ENCODE results near the gene FAM234B. TPM values are rescaled to one million over a fixed set of nuclear protein-coding genes. Genes with fewer than 3 reads are reported as not detected.

FAM234B gene
- total and polyA plus RNA-seq, 2 of the 8 experiments (the other 6 are each of a cell fraction or from before 2014, with no cell fraction given): 12.5 to 29.1 TPM

DNA sequence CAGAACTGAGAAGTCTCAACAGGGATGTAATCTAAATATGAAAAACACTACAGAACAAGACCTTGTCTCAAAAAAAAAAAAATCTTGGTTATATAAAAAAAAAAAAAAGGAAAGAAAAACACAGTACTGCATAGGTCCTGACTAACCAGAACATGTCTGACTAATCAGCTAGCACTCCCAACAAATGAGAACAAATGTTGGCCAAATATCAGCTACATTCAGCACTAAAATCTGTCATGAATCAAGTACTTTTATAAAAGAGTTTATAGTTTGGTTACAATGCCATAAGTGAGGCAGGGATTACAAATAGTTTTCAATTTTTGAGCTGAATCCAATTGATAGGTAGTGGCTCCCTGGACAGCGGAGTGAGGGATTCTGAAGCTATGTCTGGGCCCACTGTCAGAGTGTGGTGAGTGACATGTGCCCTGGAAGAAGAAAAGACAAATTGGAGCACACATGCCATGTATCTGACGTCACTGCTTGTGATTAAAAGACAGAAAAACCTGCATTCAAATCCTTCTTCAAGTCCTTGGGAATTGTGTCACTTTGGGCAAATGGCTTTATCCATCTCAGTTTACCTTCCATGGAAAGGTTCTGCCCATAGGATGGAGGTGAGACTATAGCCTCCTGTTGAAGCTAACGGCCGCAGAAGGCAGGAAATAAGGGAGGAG is 5.6 kb upstream of the FAM234B start:
- H2BK120ac ChIP-seq (replicated peaks; ENCODE audit: low read depth, low read length): no peak overlapping the region
- FAIRE-seq (no peak), DNase-seq (ENCODE audit: low read depth in 1 of 2, low spot score in 2 of 2) (no peak)
- no peaks in the 10 kb centered on the region for H3K79me1 ChIP-seq (ENCODE audit: low read depth, low read length)
- no peaks in the 10 kb centered on the region for H3K9me3 ChIP-seq (ENCODE audit: insufficient read depth in 2 of 2, low read depth in 1 of 2, low read length in 1 of 2)
- H4K20me1 ChIP-seq (replicated peaks in 1 of 2; ENCODE audit: control insufficient read depth in 1 of 2, insufficient read depth in 2 of 2, low read length in 2 of 2): no peaks in the 10 kb centered on the region
- no peak overlapping the region for H3K27ac ChIP-seq (ENCODE audit: low read depth, low read length)
- H3K9ac ChIP-seq (replicated peaks in 1 of 4; ENCODE audit: extremely low read depth in 1 of 4, low read depth in 3 of 4, low read length in 3 of 4): no peak overlapping the region
- H2AK5ac ChIP-seq (ENCODE audit: low read depth, low read length): no peak overlapping the region
- no peak overlapping the region for H3K23ac ChIP-seq (ENCODE audit: insufficient read length)
- POLR2A ChIA-PET (ENCODE audit: partially characterized antibody): no interaction called here
- H2BK20ac ChIP-seq (ENCODE audit: low read length): no peak overlapping the region
- H3K4me3 ChIP-seq (ENCODE audit: extremely low read depth in 1 of 4, insufficient read depth in 2 of 4, low read depth in 3 of 4, low read length in 4 of 4): no peak overlapping the region
- H3K4me2 ChIP-seq (ENCODE audit: insufficient read depth in 1 of 2, low read depth in 2 of 2, low read length in 2 of 2): no peak overlapping the region
- no peak overlapping the region for H2BK5ac ChIP-seq (ENCODE audit: low read depth, low read length)
- H3K79me2 ChIP-seq (ENCODE audit: control insufficient read depth in 1 of 2, insufficient read depth in 2 of 2, low read length in 2 of 2): no peaks in the 10 kb centered on the region
- H4K91ac ChIP-seq (replicated peaks; ENCODE audit: insufficient read length, low read length): no peak overlapping the region
- no peak overlapping the region for H4K8ac ChIP-seq (ENCODE audit: extremely low read depth, insufficient read depth, low read length)
- H3K4me1 ChIP-seq (replicated peaks in 1 of 4; ENCODE audit: control insufficient read depth in 3 of 4, insufficient read depth in 4 of 4, low read length in 3 of 4): no peaks in the 10 kb centered on the region
- H3K27me3 ChIP-seq (replicated peaks in 1 of 4; ENCODE audit: control insufficient read depth in 3 of 4, extremely low read depth in 1 of 4, insufficient read depth in 3 of 4, low read length in 3 of 4): no peaks in the 10 kb centered on the region
- H3K18ac ChIP-seq (ENCODE audit: extremely low read depth, low read length): no peak overlapping the region
- H2BK15ac ChIP-seq (ENCODE audit: low read length): no peak overlapping the region
- TF ChIP-seq BCL11A (IDR thresholded peaks at IDR 0.05; ENCODE audit: low read depth in 2 of 2, low read length in 2 of 2) (no peak), RBBP5 (IDR thresholded peaks at IDR 0.05; ENCODE audit: borderline replicate concordance, low read depth, low read length) (no peak), SUZ12 (IDR thresholded peaks at IDR 0.05; ENCODE audit: low read length) (no peak), HDAC2 (IDR thresholded peaks at IDR 0.05; ENCODE audit: borderline replicate concordance in 1 of 2, low read depth in 2 of 2, low read length in 2 of 2) (no peak), GABPA (IDR thresholded peaks at IDR 0.05; ENCODE audit: borderline replicate concordance, insufficient read depth, low read length) (no peak), KDM1A (IDR thresholded peaks at IDR 0.05; ENCODE audit: borderline replicate concordance, low read length) (no peak), JUND (IDR thresholded peaks at IDR 0.05; ENCODE audit: low read length) (no peak), NRF1 (IDR thresholded peaks at IDR 0.05; ENCODE audit: low read depth, low read length) (no peak), CHD1 (IDR thresholded peaks at IDR 0.05; ENCODE audit: low read depth, low read length) (no peak), SRF (IDR thresholded peaks at IDR 0.05; ENCODE audit: low read depth, low read length) (no peak)
- H3K36me3 ChIP-seq (ENCODE audit: control insufficient read depth in 2 of 4, insufficient read depth in 4 of 4, low read length in 3 of 4): no peaks in the 10 kb centered on the region
- H3K4ac ChIP-seq (replicated peaks; ENCODE audit: insufficient read length, low read depth, low read length): no peak overlapping the region
- no peak overlapping the region for H3K56ac ChIP-seq (replicated peaks; ENCODE audit: insufficient read length, low read depth, low read length)
- H2BK12ac ChIP-seq (ENCODE audit: low read depth, low read length): no peak overlapping the region
- 90% methylated on average over 4 of the region's 4 CpGs; no CpG with 5 or more reads in 1 of the 2 experiments for WGBS, 2 experiments (ENCODE audit: extremely low coverage in 1 of 2, insufficient coverage in 1 of 2, insufficient read length in 1 of 2, insufficient replicate concordance in 2 of 2, low coverage in 1 of 2, low lambda C conversion rate in 2 of 2, missing lambda C conversion rate in 1 of 2)
- no peak overlapping the region for H2AFZ ChIP-seq (ENCODE audit: low read length)
- H4K5ac ChIP-seq (ENCODE audit: insufficient read length, low read depth, low read length): no peak overlapping the region
- CTCF ChIA-PET (ENCODE audit: partially characterized antibody): interaction anchor here (0.5 to 2.2 kb wide), 11 partner anchors 10 to 251 kb away, joined by 3 to 7 read pairs (median 3); no protein-coding TSS in a partner anchor
- H3K23me2 ChIP-seq (ENCODE audit: low read depth, low read length): no peaks in the 10 kb centered on the region
- no peak overlapping the region for H3K14ac ChIP-seq (ENCODE audit: insufficient read length)
